ENCODE measurements around the gene RNU6-7. TPM values are rescaled to one million over a fixed set of nuclear protein-coding genes. Genes with fewer than 3 reads are reported as not detected.

RNU6-7 gene
- total RNA-seq, 1 donor from 2014 or later, result not detected

GRCh38 chr14:32217301-32217700 is 15.5 kb downstream of the RNU6-7 start:
- no peak for TF ChIP-seq CTCF (IDR thresholded peaks at IDR 0.05; ENCODE audit: insufficient read depth, low read length, severe bottlenecking)
- Histone ChIP-seq H3K27me3 (ENCODE audit: control insufficient read depth, insufficient read depth, low read length) (no peaks in the 10 kb centered on the region), H3K36me3 (ENCODE audit: control insufficient read depth, insufficient read depth, low read length) (no peaks in the 10 kb centered on the region), H3K4me3 (ENCODE audit: low read depth, low read length) (no peak overlapping the region)
- peak; percentile 13 for FAIRE-seq
- DNase-seq (ENCODE audit: low read depth), result no peak

- DNase-seq (ENCODE audit: low read depth), result peak; percentile 68
- H3K4me3 ChIP-seq (ENCODE audit: low read depth, low read length), result no peak overlapping the region
- no peak for FAIRE-seq
- no peaks in the 10 kb centered on the region for H3K27me3 ChIP-seq (ENCODE audit: control insufficient read depth, insufficient read depth, low read length)
- TF ChIP-seq CTCF (IDR thresholded peaks at IDR 0.05; ENCODE audit: insufficient read depth, low read length, severe bottlenecking), result peak; percentile 67
- H3K36me3 ChIP-seq (ENCODE audit: control insufficient read depth, insufficient read depth, low read length), result no peaks in the 10 kb centered on the region
These were observed 23.0 kb downstream of the RNU6-7 start for GRCh38 chr14:32224737-32225377.

GRCh38 chr14:32225378-32225920 is 23.6 kb downstream of the RNU6-7 start:
- FAIRE-seq, result no peak
- TF ChIP-seq CTCF (IDR thresholded peaks at IDR 0.05; ENCODE audit: insufficient read depth, low read length, severe bottlenecking), result no peak

GRCh38 chr14:32226056-32226455 is 24.2 kb downstream of the RNU6-7 start:
- DNase-seq (ENCODE audit: low read depth) (peak; percentile 28), FAIRE-seq (no peak)
- no peaks in the 10 kb centered on the region for H3K27me3 ChIP-seq (ENCODE audit: control insufficient read depth, insufficient read depth, low read length)
- no peak for TF ChIP-seq CTCF (IDR thresholded peaks at IDR 0.05; ENCODE audit: insufficient read depth, low read length, severe bottlenecking)
- H3K4me3 ChIP-seq (ENCODE audit: low read depth, low read length), result no peak overlapping the region
- H3K36me3 ChIP-seq (ENCODE audit: control insufficient read depth, insufficient read depth, low read length), result no peaks in the 10 kb centered on the region

More at GRCh38 chr14:32225378-32225920, 23.6 kb downstream of the RNU6-7 start:
- DNase-seq (ENCODE audit: low read depth), result no peak
- Histone ChIP-seq H3K27me3 (ENCODE audit: control insufficient read depth, insufficient read depth, low read length) (no peaks in the 10 kb centered on the region), H3K36me3 (ENCODE audit: control insufficient read depth, insufficient read depth, low read length) (no peaks in the 10 kb centered on the region), H3K4me3 (ENCODE audit: low read depth, low read length) (no peak overlapping the region)

DNA sequence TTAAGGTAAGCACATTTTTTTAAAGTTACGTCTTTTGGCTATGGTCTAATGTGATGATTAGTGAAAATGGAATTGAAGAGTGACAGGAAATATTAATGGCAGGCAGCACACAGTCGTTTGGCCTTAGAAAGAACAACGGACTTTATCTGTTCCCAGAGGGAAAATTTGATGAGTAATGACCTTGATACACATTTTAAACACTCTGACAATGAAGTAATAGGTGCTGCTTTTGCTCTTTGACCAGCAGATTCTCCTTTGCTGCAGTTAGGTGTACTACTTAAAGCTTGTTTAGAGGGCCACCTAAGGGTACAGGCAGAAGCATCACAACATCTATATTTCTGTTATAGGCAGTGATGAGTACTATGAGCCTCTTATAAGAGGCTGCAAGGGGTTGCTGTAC is 28.3 kb downstream of the RNU6-7 start:
- Histone ChIP-seq H3K4me3 (ENCODE audit: low read depth, low read length) (no peak overlapping the region), H3K36me3 (ENCODE audit: control insufficient read depth, insufficient read depth, low read length) (no peaks in the 10 kb centered on the region), H3K27me3 (ENCODE audit: control insufficient read depth, insufficient read depth, low read length) (no peaks in the 10 kb centered on the region)
- DNase-seq (ENCODE audit: low read depth), result peak; percentile 85
- FAIRE-seq, result no peak
- no peak for TF ChIP-seq CTCF (IDR thresholded peaks at IDR 0.05; ENCODE audit: insufficient read depth, low read length, severe bottlenecking)
